Thoracic aorta (tissue), 2 donors: Measurements from ENCODE around the gene SPAG7. TPM values are rescaled to one million over a fixed set of nuclear protein-coding genes. Genes with fewer than 3 reads are reported as not detected.
A peak's percentile ranks its signal among the peaks of the same experiment; 100 is the strongest.

Experiments used
- ATAC-seq: fragments of 150-250 bp; one replicate; pipeline ENCODE4 v1.8.0; 2017; ENCODE audit warnings: low read depth; ENCODE audit not compliant: insufficient number of reproducible peaks, low FRiP score
- DNase-seq: peaks from one replicate; pipeline ENCODE4 v3.0.0-alpha.2; 2020; ENCODE audit warnings: low spot score
- H3K27ac ChIP-seq, 2 donors: fragments of 200-600 bp; sonication (generic); 1 replicate in 1 of 2; 2 replicates in 1 of 2; pipeline ENCODE4 v1.5.1; 2016; ENCODE audit warnings: mild to moderate bottlenecking in 2 of 2, moderate library complexity in 2 of 2
- H3K27me3 ChIP-seq: fragments of 200-600 bp; sonication (generic); replicated peaks from 2 replicates; pipeline ENCODE4 v1.6.0; 2016; ENCODE audit warnings: mild to moderate bottlenecking; ENCODE audit not compliant: insufficient read depth
- H3K36me3 ChIP-seq: fragments of 200-600 bp; sonication (generic); one replicate; pipeline ENCODE4 v1.5.1; 2016
- H3K4me1 ChIP-seq, 2 donors: fragments of 200-600 bp; sonication (generic); 1 replicate in 1 of 2; 2 replicates in 1 of 2; pipeline versions ENCODE4 v1.5.1 to v1.6.0; 2016; ENCODE audit warnings: low read depth in 2 of 2, mild to moderate bottlenecking in 1 of 2; ENCODE audit not compliant: control insufficient read depth in 1 of 2
- H3K4me3 ChIP-seq: fragments of 200-600 bp; sonication (generic); 2 replicates; pipeline ENCODE4 v1.5.1; 2016; ENCODE audit warnings: mild to moderate bottlenecking
- H3K9me3 ChIP-seq: fragments of 200-600 bp; sonication (generic); 2 replicates; pipeline ENCODE4 v1.5.1; 2016
- total RNA-seq, 2 donors: library from RNA; depleted of rRNA; stranded (reverse); fragments of >200 nt; gene quantifications; one replicate each; pipeline versions ENCODE4 v1.1.0 to v1.2.3, GENCODE V29; 2016
- TF ChIP-seq, protein P1 (sequence below): fragments of 200-600 bp; sonication (generic); IDR thresholded peaks from one replicate; pipeline ENCODE4 v1.5.1; 2019; ENCODE audit warnings: antibody characterized with exemption

SPAG7 gene
- total RNA-seq, 2 donors from 2014 or later = 32.3 to 43.1 TPM

DNA sequence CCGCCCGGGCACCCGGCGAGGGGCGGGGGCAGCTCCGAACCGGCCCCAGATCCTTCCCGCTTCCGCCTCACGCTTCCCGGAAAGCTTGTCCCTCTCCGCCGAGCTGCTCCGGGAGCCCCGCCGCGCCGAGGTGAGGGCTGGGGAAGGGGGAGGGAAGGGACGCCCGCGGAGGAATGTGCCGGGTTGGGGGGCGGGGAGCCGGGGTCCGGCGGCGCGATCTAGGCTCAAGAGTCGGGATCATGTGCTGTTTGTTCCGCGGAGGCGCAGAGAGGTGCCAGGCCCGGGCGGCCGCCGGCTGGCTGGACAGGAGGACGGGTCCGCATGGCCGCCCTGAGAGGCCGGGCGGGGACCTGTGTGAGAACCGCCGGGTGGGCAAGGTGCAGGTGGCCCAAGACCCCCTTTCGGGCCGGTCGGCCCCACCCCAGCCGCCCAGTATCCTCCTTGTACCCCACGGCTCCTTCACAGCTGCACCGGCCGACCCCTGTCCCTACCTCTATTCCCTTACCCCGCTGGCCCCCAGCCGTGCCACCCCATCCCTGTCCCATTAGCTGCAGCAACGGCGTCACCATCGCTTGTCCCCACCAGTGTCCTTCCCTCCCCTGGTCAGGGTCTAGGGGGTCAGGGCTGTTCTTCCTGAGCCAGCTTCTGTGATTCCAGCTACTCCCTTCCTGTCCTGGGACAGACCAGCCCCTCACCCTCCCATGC is 30.6 kb upstream of the SPAG7 start:
- H3K9me3 ChIP-seq = no peaks in the 10 kb centered on the region
- peak overlapping the region; percentile 92 to 95 for H3K27ac ChIP-seq
- H3K36me3 ChIP-seq = peaks cover 21% of the 10 kb centered on the region
- peak overlapping the region; percentile 97 for H3K4me3 ChIP-seq
- ATAC-seq (peak; percentile 2), DNase-seq (no peak)
- no peaks in the 10 kb centered on the region for H3K27me3 ChIP-seq
- H3K4me1 ChIP-seq = peaks cover 16 to 32% of the 10 kb centered on the region in 2 donors
- TF ChIP-seq, protein P1, sequence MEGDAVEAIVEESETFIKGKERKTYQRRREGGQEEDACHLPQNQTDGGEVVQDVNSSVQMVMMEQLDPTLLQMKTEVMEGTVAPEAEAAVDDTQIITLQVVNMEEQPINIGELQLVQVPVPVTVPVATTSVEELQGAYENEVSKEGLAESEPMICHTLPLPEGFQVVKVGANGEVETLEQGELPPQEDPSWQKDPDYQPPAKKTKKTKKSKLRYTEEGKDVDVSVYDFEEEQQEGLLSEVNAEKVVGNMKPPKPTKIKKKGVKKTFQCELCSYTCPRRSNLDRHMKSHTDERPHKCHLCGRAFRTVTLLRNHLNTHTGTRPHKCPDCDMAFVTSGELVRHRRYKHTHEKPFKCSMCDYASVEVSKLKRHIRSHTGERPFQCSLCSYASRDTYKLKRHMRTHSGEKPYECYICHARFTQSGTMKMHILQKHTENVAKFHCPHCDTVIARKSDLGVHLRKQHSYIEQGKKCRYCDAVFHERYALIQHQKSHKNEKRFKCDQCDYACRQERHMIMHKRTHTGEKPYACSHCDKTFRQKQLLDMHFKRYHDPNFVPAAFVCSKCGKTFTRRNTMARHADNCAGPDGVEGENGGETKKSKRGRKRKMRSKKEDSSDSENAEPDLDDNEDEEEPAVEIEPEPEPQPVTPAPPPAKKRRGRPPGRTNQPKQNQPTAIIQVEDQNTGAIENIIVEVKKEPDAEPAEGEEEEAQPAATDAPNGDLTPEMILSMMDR = no peak

DNA sequence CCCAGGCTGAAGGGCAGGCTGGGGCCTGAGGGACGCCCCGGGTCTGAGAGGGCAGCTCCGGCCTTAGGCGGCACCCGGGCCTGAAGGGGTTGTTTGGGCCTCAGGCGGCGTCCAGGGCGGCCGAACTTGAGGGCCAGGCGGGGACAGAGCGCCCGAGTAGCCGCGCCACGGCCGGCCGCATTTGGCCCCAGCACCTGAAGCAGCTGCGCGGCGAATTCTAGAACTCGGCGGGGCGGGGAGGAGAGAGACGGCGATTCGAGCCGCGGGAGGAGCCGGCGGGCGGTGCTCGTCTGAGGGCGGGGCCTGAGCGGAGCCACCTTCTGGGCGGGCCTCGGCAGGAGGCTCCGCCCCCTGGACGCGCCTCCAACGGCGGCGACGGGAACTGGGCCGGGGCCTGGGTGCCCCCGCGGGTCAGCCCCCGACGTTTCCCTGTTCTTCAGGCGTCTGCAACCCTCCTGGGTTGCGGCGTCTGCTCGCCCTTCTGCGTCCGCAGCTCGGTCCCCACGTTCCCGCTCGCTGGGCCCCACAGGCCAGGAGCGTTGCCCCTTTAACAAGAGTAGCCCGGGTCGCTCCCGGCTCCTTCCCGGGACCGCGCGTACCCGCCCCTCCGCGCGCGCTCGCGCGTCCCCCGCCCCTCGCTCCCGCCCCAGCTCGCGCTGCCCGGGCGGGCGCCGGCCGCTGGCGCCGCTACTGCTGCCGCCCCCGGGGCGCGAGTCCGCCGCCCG is 29.8 kb upstream of the SPAG7 start, which contains the start of the genes INCA1 and KIF1C:
INCA1 (minus strand) TSS at position 221 of the 725 bp plus-strand sequence. CDS start 3,085 bp downstream, outside the sequence.
KIF1C (plus strand) TSS at position 649 of the 725 bp plus-strand sequence. CDS start 2,297 bp downstream, outside the sequence.
- DNase-seq (peak; percentile 71), ATAC-seq (peak; percentile 96)
- Histone ChIP-seq H3K27me3 (no peaks in the 10 kb centered on the region), H3K4me3 (peak within 1 kb of the TSS; percentile 97), H3K9me3 (no peaks in the 10 kb centered on the region), H3K4me1 (peaks cover 16 to 32% of the 10 kb centered on the region in 2 donors), H3K27ac (peak within 1 kb of the TSS; percentile 92 to 95), H3K36me3 (peaks cover 14% of the 10 kb centered on the region)
- TF ChIP-seq, protein P1 = peak; percentile 32

DNA sequence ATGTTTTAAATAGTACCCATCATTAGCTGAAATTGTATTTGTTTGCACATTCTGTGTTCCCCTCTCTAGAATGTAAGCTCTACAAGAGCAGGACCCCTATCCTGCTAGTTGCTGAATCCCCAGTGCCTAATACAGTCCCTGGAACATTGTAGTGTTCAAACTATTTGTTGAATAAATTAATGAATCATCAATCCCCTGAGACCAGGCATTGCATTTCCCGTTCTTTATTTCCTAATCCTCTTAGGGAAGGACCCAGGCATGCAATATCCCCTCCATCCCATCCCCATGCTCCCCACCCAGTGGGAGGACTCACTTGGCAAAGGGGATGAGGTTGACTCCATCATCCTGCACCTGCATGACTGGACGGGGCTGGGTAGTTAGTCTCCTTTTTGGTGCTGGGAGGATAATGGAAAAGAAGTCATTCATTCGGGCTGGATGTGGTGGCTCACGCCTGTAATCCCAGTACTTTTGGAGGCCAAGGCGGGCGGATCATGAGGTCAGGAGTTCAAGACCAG is 26.5 kb upstream of the SPAG7 start:
- Histone ChIP-seq H3K27ac (no peak overlapping the region), H3K4me1 (peaks cover 3 to 14% of the 10 kb centered on the region in 2 donors), H3K4me3 (no peak overlapping the region), H3K9me3 (no peaks in the 10 kb centered on the region), H3K27me3 (no peaks in the 10 kb centered on the region), H3K36me3 (no peaks in the 10 kb centered on the region)
- TF ChIP-seq, protein P1 = no peak
- DNase-seq = no peak
- ATAC-seq = no peak

DNA sequence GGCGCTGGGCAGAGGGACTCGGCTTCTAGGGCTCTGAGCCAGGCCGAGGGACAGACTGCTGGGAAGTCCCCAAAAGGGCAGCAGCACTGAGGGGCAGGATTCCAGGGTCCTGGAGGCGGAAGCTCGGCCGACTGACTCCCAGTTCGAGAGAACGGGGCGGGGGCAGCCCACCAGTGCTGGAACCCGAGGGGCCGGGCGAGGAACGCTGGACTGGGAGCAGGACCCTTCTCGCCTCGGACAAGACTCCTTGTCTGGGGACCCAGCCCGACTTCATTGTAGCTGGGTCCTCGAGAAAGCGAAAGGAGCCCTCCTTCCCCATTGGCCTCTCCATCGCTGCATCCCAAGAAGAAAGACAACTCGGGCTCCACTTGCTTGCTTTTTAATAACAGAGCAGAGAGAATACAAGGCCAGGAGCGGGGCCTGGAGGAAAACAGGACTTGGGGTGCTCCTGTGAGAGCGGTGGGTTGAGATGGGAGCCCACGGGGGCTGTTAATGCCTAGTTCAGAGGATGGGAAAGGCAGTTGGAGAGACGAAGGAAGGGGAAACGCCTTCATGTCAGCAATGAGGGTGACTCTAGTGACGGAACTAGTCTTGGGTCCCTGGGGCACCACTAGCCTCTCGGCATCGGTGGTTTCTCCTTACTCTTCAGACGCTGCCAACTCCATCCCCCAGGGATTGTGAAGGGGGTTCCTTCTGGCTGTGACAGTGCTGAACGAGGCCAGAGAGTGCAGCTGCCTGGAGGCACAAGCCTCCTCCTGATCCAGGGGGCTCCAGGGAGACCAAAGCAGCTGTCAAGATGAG is 20.4 kb upstream of the SPAG7 start:
- Histone ChIP-seq H3K4me1 (peaks cover 10 to 30% of the 10 kb centered on the region in 2 donors), H3K36me3 (no peaks in the 10 kb centered on the region), H3K27ac (peak overlapping the region; percentile 89 to 91), H3K27me3 (no peaks in the 10 kb centered on the region), H3K9me3 (no peaks in the 10 kb centered on the region), H3K4me3 (peak overlapping the region; percentile 82)
- no peak for ATAC-seq
- DNase-seq = no peak
- TF ChIP-seq, protein P1 = no peak
